ENCODE measurements around the gene CPZ.

CPZ gene

DNA sequence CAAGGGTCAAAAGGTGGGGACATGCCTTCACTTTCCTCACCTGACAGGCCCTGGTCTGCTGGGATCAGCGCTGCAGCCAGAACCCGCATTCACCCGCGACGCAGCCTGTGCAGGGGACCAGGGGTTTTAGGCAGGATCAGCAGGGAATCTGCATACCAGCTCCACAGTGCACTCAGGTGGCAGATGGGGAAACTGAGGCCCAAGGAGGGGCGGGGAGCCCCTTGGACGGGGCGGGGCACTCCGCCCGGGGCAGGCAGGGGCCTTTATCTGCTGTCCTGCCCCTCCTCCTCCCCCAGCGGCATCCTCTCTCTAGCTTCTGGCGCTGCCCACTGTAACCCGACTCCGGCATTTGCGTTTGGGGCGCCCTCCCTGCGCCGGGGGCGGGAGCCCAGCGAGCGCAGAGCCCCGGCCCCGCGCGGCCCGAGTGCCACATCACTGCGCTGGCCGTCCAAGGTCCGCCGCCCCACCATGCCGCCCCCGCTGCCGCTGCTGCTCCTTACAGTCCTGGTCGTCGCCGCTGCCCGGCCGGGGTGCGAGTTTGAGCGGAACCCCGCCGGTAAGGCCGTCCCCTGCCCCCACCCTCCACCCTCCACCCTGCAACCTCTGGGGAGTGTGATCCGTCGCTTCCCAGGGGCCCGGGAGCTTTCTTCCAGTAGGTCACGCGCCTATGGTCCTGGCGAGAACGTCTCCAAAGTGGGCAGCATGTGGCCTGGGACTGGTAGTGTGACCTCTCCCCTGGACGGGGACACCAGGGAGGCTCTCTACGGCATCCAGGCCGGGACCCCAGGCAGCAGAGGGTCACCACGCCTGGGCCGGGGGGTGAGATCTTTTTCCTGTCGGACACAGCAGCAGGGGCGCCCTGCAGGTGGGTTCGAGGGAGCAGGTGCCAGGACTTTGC lies at the start of gene CPZ:
TSS of gene CPZ (plus strand) at position 400 of the 898 bp plus-strand sequence. CDS start at position 469, 69 bp downstream.
- DNase-seq (ENCODE audit: low spot score): no peak
- TF ChIP-seq, protein P1, sequence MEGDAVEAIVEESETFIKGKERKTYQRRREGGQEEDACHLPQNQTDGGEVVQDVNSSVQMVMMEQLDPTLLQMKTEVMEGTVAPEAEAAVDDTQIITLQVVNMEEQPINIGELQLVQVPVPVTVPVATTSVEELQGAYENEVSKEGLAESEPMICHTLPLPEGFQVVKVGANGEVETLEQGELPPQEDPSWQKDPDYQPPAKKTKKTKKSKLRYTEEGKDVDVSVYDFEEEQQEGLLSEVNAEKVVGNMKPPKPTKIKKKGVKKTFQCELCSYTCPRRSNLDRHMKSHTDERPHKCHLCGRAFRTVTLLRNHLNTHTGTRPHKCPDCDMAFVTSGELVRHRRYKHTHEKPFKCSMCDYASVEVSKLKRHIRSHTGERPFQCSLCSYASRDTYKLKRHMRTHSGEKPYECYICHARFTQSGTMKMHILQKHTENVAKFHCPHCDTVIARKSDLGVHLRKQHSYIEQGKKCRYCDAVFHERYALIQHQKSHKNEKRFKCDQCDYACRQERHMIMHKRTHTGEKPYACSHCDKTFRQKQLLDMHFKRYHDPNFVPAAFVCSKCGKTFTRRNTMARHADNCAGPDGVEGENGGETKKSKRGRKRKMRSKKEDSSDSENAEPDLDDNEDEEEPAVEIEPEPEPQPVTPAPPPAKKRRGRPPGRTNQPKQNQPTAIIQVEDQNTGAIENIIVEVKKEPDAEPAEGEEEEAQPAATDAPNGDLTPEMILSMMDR (IDR thresholded peaks at IDR 0.05; ENCODE audit: extremely low read depth, missing control alignments): no peak

- no peak for DNase-seq (ENCODE audit: low spot score)
- TF ChIP-seq, protein P1 (IDR thresholded peaks at IDR 0.05; ENCODE audit: extremely low read depth, missing control alignments): no peak
These were observed 49.6 kb upstream of the CPZ start for GRCh38 chr4:8542776-8543525.

- no peak for DNase-seq (ENCODE audit: low spot score)
- TF ChIP-seq, protein P1 (IDR thresholded peaks at IDR 0.05; ENCODE audit: extremely low read depth, missing control alignments): no peak
These were observed 48.9 kb upstream of the CPZ start for GRCh38 chr4:8543623-8544022.

GRCh38 chr4:8544282-8544681 lies 48.3 kb upstream of the CPZ start:
- DNase-seq (ENCODE audit: low spot score): no peak
- TF ChIP-seq, protein P1 (IDR thresholded peaks at IDR 0.05; ENCODE audit: extremely low read depth, missing control alignments): no peak

- DNase-seq (ENCODE audit: low spot score): no peak
- TF ChIP-seq, protein P1 (IDR thresholded peaks at IDR 0.05; ENCODE audit: extremely low read depth, missing control alignments): no peak
These were observed 47.7 kb upstream of the CPZ start for GRCh38 chr4:8544741-8545438.

GRCh38 chr4:8545439-8545765 lies 47.2 kb upstream of the CPZ start:
- TF ChIP-seq, protein P1 (IDR thresholded peaks at IDR 0.05; ENCODE audit: extremely low read depth, missing control alignments): no peak
- no peak for DNase-seq (ENCODE audit: low spot score)

GRCh38 chr4:8546766-8547107 lies 45.8 kb upstream of the CPZ start:
- TF ChIP-seq, protein P1 (IDR thresholded peaks at IDR 0.05; ENCODE audit: extremely low read depth, missing control alignments): no peak
- no peak for DNase-seq (ENCODE audit: low spot score)
